OCI-LY7 (cell line): ENCODE measurements around the gene SYNGR3. TPM values are rescaled to one million over a fixed set of nuclear protein-coding genes. Genes with fewer than 3 reads are reported as not detected.
A peak's percentile ranks its signal among the peaks of the same experiment; 100 is the strongest.

Experiments used
- BruUV-seq: library from RNA; stranded (reverse); fragments of 400-500 nt; replicated peaks from 2 replicates; lab custom pipeline; 2021; lab: Mats Ljungman, UMichigan
- CTCF ChIA-PET: fragments of 300-600 bp; sonication (Branson Sonifier 250); formaldehyde crosslinking; loops from one replicate; lab custom pipeline; 2022; ENCODE audit warnings: antibody characterized with exemption; ENCODE audit not compliant: unreplicated experiment; lab: Charles Lee
- POLR2A ChIA-PET: fragments of 300-600 bp; sonication (Branson Sonifier 250); formaldehyde crosslinking; loops from one replicate; lab custom pipeline; 2022; ENCODE audit warnings: antibody characterized with exemption; lab: Charles Lee
- DNase-seq: peaks from one replicate; pipeline ENCODE4 v3.0.0-alpha.2; 2015; ENCODE audit warnings: low spot score
- H2AFZ ChIP-seq: fragments of 200-600 bp; sonication (generic), shearing (Covaris generic); 2 replicates; pipeline ENCODE4 v1.6.1; 2014; ENCODE audit warnings: mild to moderate bottlenecking, antibody characterized with exemption, low read length, moderate library complexity
- H3K27ac ChIP-seq: fragments of 200-600 bp; sonication (generic); 2 replicates; pipeline ENCODE4 v1.5.1; 2014; ENCODE audit warnings: mixed run types, low read depth, mild to moderate bottlenecking, moderate library complexity, low read length, inconsistent platforms; ENCODE audit not compliant: poor library complexity, severe bottlenecking
- H3K36me3 ChIP-seq: fragments of 200-600 bp; sonication (generic); 2 replicates; pipeline ENCODE4 v1.6.1; 2014; ENCODE audit warnings: mild to moderate bottlenecking, antibody characterized with exemption, low read length, moderate library complexity, mixed read lengths; ENCODE audit not compliant: insufficient read depth
- H3K4me1 ChIP-seq: fragments of 200-600 bp; sonication (generic); 2 replicates; pipeline ENCODE4 v1.5.1; 2014; ENCODE audit warnings: mild to moderate bottlenecking, low read length; ENCODE audit not compliant: insufficient read depth, poor library complexity, severe bottlenecking
- H3K4me2 ChIP-seq: fragments of 200-600 bp; sonication (generic); 2 replicates; pipeline ENCODE4 v1.6.1; 2014; ENCODE audit warnings: mild to moderate bottlenecking, low read length
- H3K4me3 ChIP-seq: fragments of 200-600 bp; sonication (generic); 2 replicates; pipeline ENCODE4 v1.5.1; 2014; ENCODE audit warnings: mild to moderate bottlenecking, low read depth, low read length; ENCODE audit not compliant: poor library complexity, severe bottlenecking
- H3K79me2 ChIP-seq: fragments of 200-600 bp; sonication (generic); 2 replicates; pipeline ENCODE4 v1.6.1; 2016; ENCODE audit warnings: low read depth, mild to moderate bottlenecking, low read length, moderate library complexity, mixed read lengths; ENCODE audit not compliant: insufficient read depth
- H3K9me2 ChIP-seq: fragments of 200-600 bp; sonication (generic); 2 replicates; pipeline ENCODE4 v1.6.1; 2016; ENCODE audit warnings: mild to moderate bottlenecking, low read length, mixed read lengths; ENCODE audit not compliant: insufficient read depth
- H3K9me3 ChIP-seq: fragments of 200-600 bp; sonication (generic); 2 replicates; pipeline ENCODE4 v1.6.1; 2014; ENCODE audit warnings: mild to moderate bottlenecking, mixed run types, low read length, mixed read lengths
- H4K20me1 ChIP-seq: fragments of 200-600 bp; sonication (generic); 2 replicates; pipeline ENCODE4 v1.6.1; 2014; ENCODE audit warnings: mild to moderate bottlenecking, antibody characterized with exemption, low read length, moderate library complexity, mixed read lengths; ENCODE audit not compliant: insufficient read depth
- EZH2phosphoT487 ChIP-seq: fragments of 200-600 bp; sonication (generic); IDR thresholded peaks from 2 replicates; pipeline ENCODE4 v1.6.1; 2018; ENCODE audit warnings: low read depth, borderline replicate concordance, mild to moderate bottlenecking, mixed run types, antibody characterized with exemption, low read length, moderate library complexity, mixed read lengths
- intact Hi-C: fragments of 100-400 bp; cut with micrococcal nuclease; formaldehyde crosslinking; loops from one replicate; pipeline ENCODE4 v1.10.0; 2022; ENCODE audit not compliant: unreplicated experiment
- total RNA-seq, 2 experiments: library from RNA; depleted of rRNA in 1 of 2; stranded (reverse); fragments of >200 nt in 1 of 2; shearing (Covaris generic) in 1 of 2; gene quantifications; 2 replicates each; pipeline ENCODE4 v1.2.3, GENCODE V29; 2014 to 2022
- TF ChIP-seq, protein P1 (sequence below): fragments of 200-600 bp; sonication (generic); conservative IDR thresholded peaks from 2 replicates; pipeline ENCODE4 v1.5.1; 2014; ENCODE audit warnings: mild to moderate bottlenecking, antibody characterized with exemption, low read length, moderate library complexity, mixed read lengths

SYNGR3 gene
- total RNA-seq, 2 experiments from 2014 or later = 10.3 to 11.1 TPM

GRCh38 chr16:1941162-1942046 lies 48.4 kb upstream of the SYNGR3 start:
- BruUV-seq = no TSS peak
- Histone ChIP-seq H3K9me2 (no peaks in the 10 kb centered on the region), H2AFZ (no peak overlapping the region), H3K9me3 (no peaks in the 10 kb centered on the region), H3K27ac (no peak overlapping the region), H3K36me3 (no peaks in the 10 kb centered on the region), H3K4me1 (peaks cover 18% of the 10 kb centered on the region), H3K79me2 (no peaks in the 10 kb centered on the region), H4K20me1 (no peaks in the 10 kb centered on the region), H3K4me2 (peak overlapping the region; percentile 95), H3K4me3 (peak overlapping the region; percentile 84)
- intact Hi-C loops = loop anchor here (2.0 to 5.0 kb wide), 2 partner anchors 67 to 159 kb away; partner anchors contain the start of genes NUBP2, SPSB3 and ZNF598
- CTCF ChIA-PET = interaction anchor here (0.6 to 1.0 kb wide), 2 partner anchors 32 to 1205 kb away, joined by 3 read pairs; no protein-coding TSS in a partner anchor
- POLR2A ChIA-PET = interaction anchor here (1.3 to 2.2 kb wide), 2 partner anchors 23 to 159 kb away, joined by 4 to 6 read pairs; partner anchors contain the start of genes NUBP2, RPS2 and SPSB3
- no peak for TF ChIP-seq EZH2phosphoT487
- TF ChIP-seq, protein P1, sequence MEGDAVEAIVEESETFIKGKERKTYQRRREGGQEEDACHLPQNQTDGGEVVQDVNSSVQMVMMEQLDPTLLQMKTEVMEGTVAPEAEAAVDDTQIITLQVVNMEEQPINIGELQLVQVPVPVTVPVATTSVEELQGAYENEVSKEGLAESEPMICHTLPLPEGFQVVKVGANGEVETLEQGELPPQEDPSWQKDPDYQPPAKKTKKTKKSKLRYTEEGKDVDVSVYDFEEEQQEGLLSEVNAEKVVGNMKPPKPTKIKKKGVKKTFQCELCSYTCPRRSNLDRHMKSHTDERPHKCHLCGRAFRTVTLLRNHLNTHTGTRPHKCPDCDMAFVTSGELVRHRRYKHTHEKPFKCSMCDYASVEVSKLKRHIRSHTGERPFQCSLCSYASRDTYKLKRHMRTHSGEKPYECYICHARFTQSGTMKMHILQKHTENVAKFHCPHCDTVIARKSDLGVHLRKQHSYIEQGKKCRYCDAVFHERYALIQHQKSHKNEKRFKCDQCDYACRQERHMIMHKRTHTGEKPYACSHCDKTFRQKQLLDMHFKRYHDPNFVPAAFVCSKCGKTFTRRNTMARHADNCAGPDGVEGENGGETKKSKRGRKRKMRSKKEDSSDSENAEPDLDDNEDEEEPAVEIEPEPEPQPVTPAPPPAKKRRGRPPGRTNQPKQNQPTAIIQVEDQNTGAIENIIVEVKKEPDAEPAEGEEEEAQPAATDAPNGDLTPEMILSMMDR = peak; percentile 71
- peak; percentile 35 for DNase-seq

DNA sequence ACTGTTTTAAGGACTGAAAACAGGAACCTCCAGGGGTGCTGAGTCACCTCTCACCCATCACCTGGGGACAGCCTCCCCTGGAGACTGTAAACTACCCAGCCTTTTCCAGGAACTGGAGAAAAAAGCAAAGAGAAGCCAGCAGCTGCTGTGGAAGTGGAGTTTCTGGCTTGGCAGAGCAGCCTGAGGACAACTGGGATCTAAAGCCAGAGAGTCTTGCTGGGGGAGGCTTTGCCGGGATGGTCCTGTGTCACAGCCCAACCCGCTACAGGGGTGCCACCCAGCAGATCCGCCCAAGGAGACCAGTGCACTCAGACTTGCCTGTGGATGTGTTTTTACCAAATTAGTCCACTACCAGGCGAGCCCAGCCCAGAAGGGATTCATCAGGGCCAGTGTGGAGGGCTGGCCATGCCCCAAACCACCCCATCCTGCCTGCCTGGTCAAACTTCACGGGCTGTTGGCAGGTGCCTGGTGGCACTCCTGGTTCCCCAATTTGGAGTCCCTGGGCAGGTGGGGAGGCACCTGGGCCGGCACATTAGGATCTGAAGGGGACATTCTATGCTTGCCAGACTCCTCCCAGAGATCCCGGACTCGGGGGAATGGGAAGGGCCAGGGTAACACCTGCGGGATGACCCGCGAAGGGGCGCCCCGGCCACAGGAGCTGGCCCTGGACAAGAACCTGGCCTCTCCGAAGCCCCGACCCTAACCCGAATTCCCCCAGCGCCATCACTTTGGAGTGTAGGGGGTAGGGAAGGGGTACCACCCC lies 47.5 kb upstream of the SYNGR3 start:
- TF ChIP-seq EZH2phosphoT487 = no peak
- TF ChIP-seq, protein P1 = no peak
- Histone ChIP-seq H4K20me1 (no peaks in the 10 kb centered on the region), H3K4me2 (peak overlapping the region; percentile 95), H3K9me2 (no peaks in the 10 kb centered on the region), H3K9me3 (no peaks in the 10 kb centered on the region), H3K27ac (no peak overlapping the region), H3K4me3 (peak overlapping the region; percentile 84), H3K36me3 (no peaks in the 10 kb centered on the region), H3K79me2 (no peaks in the 10 kb centered on the region), H2AFZ (peak overlapping the region; percentile 83; the same call in 1 of the 2 replicates), H3K4me1 (peaks cover 18% of the 10 kb centered on the region)
- peak; percentile 34 for DNase-seq
- BruUV-seq = no TSS peak
- intact Hi-C loops = loop anchor here (2.0 to 5.0 kb wide), 2 partner anchors 67 to 160 kb away; partner anchors contain the start of genes NUBP2, SPSB3 and ZNF598
- ChIA-PET POLR2A (interaction anchor here (1.3 to 2.2 kb wide), 2 partner anchors 22 to 160 kb away, joined by 4 to 6 read pairs; partner anchors contain the start of genes NUBP2, RPS2 and SPSB3), CTCF (no interaction called here)
